Chondrocyte (in vitro differentiated cells): ENCODE results near the gene MTUS2. TPM values are rescaled to one million over a fixed set of nuclear protein-coding genes. Genes with fewer than 3 reads are reported as not detected.

Source experiments
- DNase-seq: peaks from one replicate; pipeline ENCODE4 v3.0.0; 2021; ENCODE audit warnings: mixed read lengths, low spot score
- H3K27ac Mint-ChIP-seq: one replicate; pipeline ENCODE4 v1.8.0; 2021; ENCODE audit warnings: mild to moderate bottlenecking, moderate library complexity, mixed read lengths; ENCODE audit not compliant: unreplicated experiment
- H3K27me3 Mint-ChIP-seq: 2 replicates; pipeline ENCODE4 v1.8.0; 2021; ENCODE audit warnings: low read depth, mixed read lengths
- H3K36me3 Mint-ChIP-seq: 2 replicates; pipeline ENCODE4 v1.8.0; 2021; ENCODE audit warnings: low read depth, mixed read lengths
- H3K4me1 Mint-ChIP-seq: 2 replicates; pipeline ENCODE4 v1.8.0; 2021; ENCODE audit warnings: low read depth, mild to moderate bottlenecking, mixed read lengths
- H3K4me3 Mint-ChIP-seq: one replicate; pipeline ENCODE4 v1.8.0; 2021; ENCODE audit warnings: mild to moderate bottlenecking, moderate library complexity, mixed read lengths; ENCODE audit not compliant: unreplicated experiment
- H3K9me3 Mint-ChIP-seq: 2 replicates; pipeline ENCODE4 v1.8.0; 2021; ENCODE audit warnings: low read depth, mixed read lengths
- total RNA-seq: library from RNA; stranded (reverse); gene quantifications from 3 replicates; pipeline ENCODE4 v1.2.1, GENCODE V29; 2021
- TF ChIP-seq, protein P1 (sequence below): fragments of 200-600 bp; sonication (generic); IDR thresholded peaks from 2 replicates; pipeline ENCODE4 v1.5.0; 2021; ENCODE audit warnings: antibody characterized with exemption, mild to moderate bottlenecking, moderate library complexity

Gene MTUS2
- total RNA-seq, 1 donor from 2014 or later = 1.2 TPM

DNA sequence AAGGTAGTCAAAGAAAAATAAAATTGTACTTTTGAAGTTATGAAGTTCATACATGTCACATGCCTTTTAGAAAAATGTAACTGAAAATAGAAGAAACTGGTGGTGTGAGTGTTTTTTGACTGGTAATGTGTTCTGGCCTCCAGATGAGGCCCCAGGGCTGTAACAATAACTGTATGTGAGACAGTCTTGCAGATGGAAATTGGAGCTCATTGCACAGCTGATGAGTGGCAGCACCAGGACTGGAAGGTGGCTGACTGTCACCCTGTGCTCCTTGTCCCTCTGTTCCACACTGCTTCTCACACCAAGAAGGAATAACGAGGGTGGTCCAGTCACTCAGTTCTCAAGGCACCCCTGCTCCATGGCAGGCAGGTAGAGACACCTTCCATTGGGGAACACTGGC is 559.7 kb downstream of the MTUS2 start:
- H3K27me3 Mint-ChIP-seq = peaks cover 36% of the 10 kb centered on the region
- H3K36me3 Mint-ChIP-seq = no peaks in the 10 kb centered on the region
- no peak overlapping the region for H3K4me3 Mint-ChIP-seq
- H3K9me3 Mint-ChIP-seq = peaks cover 2% of the 10 kb centered on the region
- TF ChIP-seq, protein P1, sequence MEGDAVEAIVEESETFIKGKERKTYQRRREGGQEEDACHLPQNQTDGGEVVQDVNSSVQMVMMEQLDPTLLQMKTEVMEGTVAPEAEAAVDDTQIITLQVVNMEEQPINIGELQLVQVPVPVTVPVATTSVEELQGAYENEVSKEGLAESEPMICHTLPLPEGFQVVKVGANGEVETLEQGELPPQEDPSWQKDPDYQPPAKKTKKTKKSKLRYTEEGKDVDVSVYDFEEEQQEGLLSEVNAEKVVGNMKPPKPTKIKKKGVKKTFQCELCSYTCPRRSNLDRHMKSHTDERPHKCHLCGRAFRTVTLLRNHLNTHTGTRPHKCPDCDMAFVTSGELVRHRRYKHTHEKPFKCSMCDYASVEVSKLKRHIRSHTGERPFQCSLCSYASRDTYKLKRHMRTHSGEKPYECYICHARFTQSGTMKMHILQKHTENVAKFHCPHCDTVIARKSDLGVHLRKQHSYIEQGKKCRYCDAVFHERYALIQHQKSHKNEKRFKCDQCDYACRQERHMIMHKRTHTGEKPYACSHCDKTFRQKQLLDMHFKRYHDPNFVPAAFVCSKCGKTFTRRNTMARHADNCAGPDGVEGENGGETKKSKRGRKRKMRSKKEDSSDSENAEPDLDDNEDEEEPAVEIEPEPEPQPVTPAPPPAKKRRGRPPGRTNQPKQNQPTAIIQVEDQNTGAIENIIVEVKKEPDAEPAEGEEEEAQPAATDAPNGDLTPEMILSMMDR = no peak
- H3K27ac Mint-ChIP-seq = no peak overlapping the region
- no peak for DNase-seq
- peaks cover 4% of the 10 kb centered on the region for H3K4me1 Mint-ChIP-seq

- Mint-ChIP-seq H3K4me1 (peaks cover 4% of the 10 kb centered on the region), H3K9me3 (peaks cover 2% of the 10 kb centered on the region), H3K4me3 (no peak overlapping the region), H3K36me3 (no peaks in the 10 kb centered on the region), H3K27me3 (peaks cover 29% of the 10 kb centered on the region), H3K27ac (no peak overlapping the region)
- DNase-seq = no peak
- TF ChIP-seq, protein P1 = no peak
Measured at GRCh38 chr13:29382021-29382420, 561.9 kb downstream of the MTUS2 start.

DNA sequence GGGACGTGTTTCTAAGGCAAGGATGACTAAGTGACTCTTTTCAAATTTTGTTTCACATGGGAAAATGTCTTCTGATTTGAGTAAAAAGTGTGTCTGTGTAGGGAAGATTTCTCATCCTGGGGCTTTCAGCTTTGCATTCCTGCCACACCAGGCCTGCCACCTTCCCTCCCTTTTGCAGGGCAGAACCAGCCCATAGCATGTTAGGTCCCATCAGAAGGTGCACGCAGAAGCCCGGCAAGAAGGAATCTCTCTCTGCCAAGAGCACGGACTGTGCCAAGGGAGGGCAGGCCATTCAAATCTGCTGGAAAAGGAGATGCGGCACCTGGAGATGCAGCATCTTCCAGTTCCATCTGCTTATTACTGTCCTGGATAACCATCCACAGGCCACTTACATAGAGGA is 563.3 kb downstream of the MTUS2 start:
- H3K4me3 Mint-ChIP-seq = no peak overlapping the region
- peaks cover 17% of the 10 kb centered on the region for H3K27me3 Mint-ChIP-seq
- TF ChIP-seq, protein P1 = no peak
- peaks cover 4% of the 10 kb centered on the region for H3K4me1 Mint-ChIP-seq
- peaks cover 2% of the 10 kb centered on the region for H3K9me3 Mint-ChIP-seq
- H3K27ac Mint-ChIP-seq = no peak overlapping the region
- H3K36me3 Mint-ChIP-seq = no peaks in the 10 kb centered on the region
- DNase-seq = no peak

GRCh38 chr13:29384466-29384865 is 564.3 kb downstream of the MTUS2 start:
- TF ChIP-seq, protein P1 = no peak
- no peaks in the 10 kb centered on the region for H3K36me3 Mint-ChIP-seq
- peaks cover 4% of the 10 kb centered on the region for H3K4me1 Mint-ChIP-seq
- no peak for DNase-seq
- H3K27ac Mint-ChIP-seq = no peak overlapping the region
- H3K9me3 Mint-ChIP-seq = no peaks in the 10 kb centered on the region
- no peak overlapping the region for H3K4me3 Mint-ChIP-seq
- H3K27me3 Mint-ChIP-seq = peaks cover 13% of the 10 kb centered on the region

DNA sequence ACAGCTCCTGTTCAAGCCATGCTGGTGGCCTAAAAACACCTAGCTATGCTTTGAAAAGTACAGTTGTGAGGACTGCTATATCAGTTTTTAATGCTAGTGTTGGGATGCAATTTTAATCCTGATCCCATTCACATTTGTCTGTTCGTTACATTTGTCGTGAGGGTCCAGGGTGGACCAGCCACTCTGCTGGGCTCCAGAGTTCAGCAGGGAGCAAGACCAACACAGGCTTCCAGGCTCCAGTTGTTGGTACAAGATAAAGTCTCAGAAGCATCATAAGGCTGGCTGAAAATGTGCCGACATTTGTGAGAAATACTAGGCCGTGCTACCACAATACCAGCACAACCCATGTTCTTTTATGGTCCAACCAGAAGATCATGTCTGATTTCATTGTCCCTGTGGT is 564.7 kb downstream of the MTUS2 start:
- Mint-ChIP-seq H3K27me3 (peaks cover 13% of the 10 kb centered on the region), H3K36me3 (no peaks in the 10 kb centered on the region), H3K9me3 (no peaks in the 10 kb centered on the region), H3K4me1 (peaks cover 4% of the 10 kb centered on the region), H3K27ac (no peak overlapping the region), H3K4me3 (no peak overlapping the region)
- TF ChIP-seq, protein P1 = no peak
- no peak for DNase-seq
